Naive thymus-derived CD8-positive, alpha-beta T cell (primary cell): Measurements from ENCODE around the gene DENND2C. TPM values are rescaled to one million over a fixed set of nuclear protein-coding genes. Genes with fewer than 3 reads are reported as not detected.
A peak's percentile ranks its signal among the peaks of the same experiment; 100 is the strongest.

Source experiments
- ATAC-seq, 2 donors: fragments of 150-1000 bp; cut with Tn5 transposase in 1 of 2; sonication (Bioruptor Pico), chemical (Tn5 transposase) in 1 of 2; 1 replicate in 1 of 2; 2 replicates in 1 of 2; pipeline ENCODE4 v1.10.0; 2021; ENCODE audit warnings: mild to moderate bottlenecking in 2 of 2, moderate library complexity in 2 of 2
- POLR2A ChIA-PET: fragments of 350-600 bp; sonication (Branson Sonifier 250); formaldehyde crosslinking; loops from one replicate; lab custom pipeline; 2021; ENCODE audit warnings: antibody characterized with exemption; lab: Charles Lee
- DNase-seq, 10 donors: peaks; one replicate each; pipeline versions ENCODE4 v3.0.0 to v3.0.0-alpha.2; 2020 to 2022
- H3K27ac Mint-ChIP-seq, 10 donors: one replicate each; pipeline ENCODE4 v1.8.0; 2020 to 2022; ENCODE audit warnings: mild to moderate bottlenecking in 10 of 10, mixed read lengths in 10 of 10, moderate library complexity in 4 of 10, inconsistent platforms in 1 of 10
- H3K27me3 Mint-ChIP-seq, 5 donors: one replicate each; pipeline ENCODE4 v1.8.0; 2021 to 2022; ENCODE audit warnings: mixed read lengths in 5 of 5
- H3K36me3 Mint-ChIP-seq, 3 donors: one replicate each; pipeline ENCODE4 v1.8.0; 2020 to 2022; ENCODE audit warnings: mixed read lengths in 3 of 3, mild to moderate bottlenecking in 2 of 3, inconsistent platforms in 1 of 3
- H3K4me1 Mint-ChIP-seq, 4 donors: one replicate each; pipeline ENCODE4 v1.8.0; 2021 to 2022; ENCODE audit warnings: mixed read lengths in 4 of 4
- H3K4me3 Mint-ChIP-seq, 10 donors: one replicate each; pipeline ENCODE4 v1.8.0; 2020 to 2022; ENCODE audit warnings: mild to moderate bottlenecking in 10 of 10, mixed read lengths in 10 of 10, moderate library complexity in 6 of 10, inconsistent platforms in 1 of 10
- H3K9me3 Mint-ChIP-seq, 9 donors: one replicate each; pipeline ENCODE4 v1.8.0; 2020 to 2022; ENCODE audit warnings: mixed read lengths in 9 of 9, mild to moderate bottlenecking in 3 of 9, inconsistent platforms in 1 of 9, moderate library complexity in 1 of 9
- polyA plus RNA-seq, 3 donors: library from polyadenylated mRNA; unstranded; fragments of 300-500 nt; fragmentation: Illumina TruSeq; gene quantifications; one replicate each; pipeline ENCODE4 v1.2.3, GENCODE V29; 2021
- total RNA-seq, 8 experiments: library from RNA in 2 of 8; stranded (reverse) in 2 of 8; gene quantifications; one replicate each; pipeline ENCODE4 v1.2.3 and lab custom pipeline; 2021 to 2026

The DENND2C gene
- total and polyA plus RNA-seq, 5 experiments from 2014 or later: 0.44 to 2.3 (median 1.0) TPM

- Mint-ChIP-seq H3K4me3 (no peak overlapping the region), H3K4me1 (no peaks in the 10 kb centered on the region), H3K9me3 (no peaks in the 10 kb centered on the region), H3K27ac (peak overlapping the region in 1 of 10 donors; percentile 7), H3K27me3 (peaks cover 0 to 3% (median 1%) of the 10 kb centered on the region in 5 donors), H3K36me3 (peaks cover 0 to 18% (median 8%) of the 10 kb centered on the region in 3 donors)
- DNase-seq: no peak
- POLR2A ChIA-PET: no interaction called here
- no peak for ATAC-seq
Measured at GRCh38 chr1:114701931-114702330, 32.1 kb upstream of the DENND2C start.

- Mint-ChIP-seq H3K4me3 (no peak overlapping the region), H3K4me1 (no peaks in the 10 kb centered on the region), H3K27me3 (peaks cover 0 to 8% (median 4%) of the 10 kb centered on the region in 5 donors), H3K9me3 (no peaks in the 10 kb centered on the region), H3K27ac (no peak overlapping the region), H3K36me3 (peaks cover 0 to 3% (median 0%) of the 10 kb centered on the region in 3 donors)
- ATAC-seq (no peak), DNase-seq (no peak)
- POLR2A ChIA-PET: no interaction called here
Measured at GRCh38 chr1:114700036-114700600, 30.3 kb upstream of the DENND2C start.

DNA sequence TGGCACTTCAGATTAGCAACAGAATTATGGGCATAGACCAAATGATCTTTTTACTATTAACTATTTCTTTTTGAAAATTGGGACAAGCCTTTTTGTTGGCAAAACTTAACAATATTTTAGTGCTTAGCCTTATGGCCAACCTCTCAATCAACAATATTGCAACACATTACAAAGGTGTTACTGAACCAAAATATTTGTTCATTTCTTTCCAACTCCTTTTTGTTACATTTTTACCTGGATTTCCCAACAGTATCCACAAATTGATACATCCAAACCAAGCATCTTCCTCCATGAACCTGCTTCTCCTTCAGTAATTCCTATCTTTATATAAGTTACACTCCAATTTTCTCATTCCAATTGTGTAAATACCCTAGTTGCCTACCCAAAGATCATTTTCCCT lies 27.0 kb upstream of the DENND2C start:
- H3K27ac Mint-ChIP-seq: peak overlapping the region in 1 of 10 donors; percentile 8
- ATAC-seq (no peak), DNase-seq (no peak)
- H3K27me3 Mint-ChIP-seq: peaks cover 0 to 10% (median 4%) of the 10 kb centered on the region in 5 donors
- no peaks in the 10 kb centered on the region for H3K36me3 Mint-ChIP-seq
- no peak overlapping the region for H3K4me3 Mint-ChIP-seq
- H3K9me3 Mint-ChIP-seq: no peaks in the 10 kb centered on the region
- no peaks in the 10 kb centered on the region for H3K4me1 Mint-ChIP-seq
- POLR2A ChIA-PET: no interaction called here

DNA sequence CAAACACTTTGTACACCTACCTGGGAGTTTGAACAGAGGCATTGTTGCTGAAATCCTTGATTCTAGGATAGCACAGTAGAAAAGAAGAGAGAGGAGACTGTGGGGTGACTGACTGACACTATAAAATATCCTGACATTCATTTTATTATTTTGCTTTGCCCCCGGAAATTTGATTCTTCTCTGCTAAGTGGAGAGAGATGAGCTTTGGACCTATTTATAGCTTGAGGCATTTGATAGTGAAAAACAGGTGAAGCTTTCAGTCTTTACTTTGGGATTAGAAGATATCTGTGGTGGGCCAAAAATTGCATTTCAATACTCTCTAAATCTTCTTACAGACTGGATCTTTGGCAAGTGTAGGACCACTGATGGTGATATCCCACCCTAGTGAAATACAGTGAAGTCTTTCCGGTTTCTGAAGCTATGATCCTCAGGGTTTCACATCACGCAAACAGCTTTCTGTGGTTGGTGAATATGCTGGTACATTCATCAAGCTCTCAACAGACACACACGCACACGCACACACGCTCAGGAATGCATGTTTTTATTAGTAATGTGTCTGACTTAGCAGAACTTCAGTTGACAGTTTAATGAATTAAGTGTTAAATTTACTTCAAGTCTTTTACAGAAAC lies 25.7 kb upstream of the DENND2C start, which contains the start of gene AMPD1:
TSS of gene AMPD1 (minus strand) at position 117 of the 629 bp plus-strand sequence. CDS start at position 42, 75 bp downstream.
- no peaks in the 10 kb centered on the region for H3K9me3 Mint-ChIP-seq
- H3K27ac Mint-ChIP-seq: no peak within 1 kb of the TSS
- peaks cover 0 to 2% (median 0%) of the 10 kb centered on the region in 3 donors for H3K36me3 Mint-ChIP-seq
- no peaks in the 10 kb centered on the region for H3K4me1 Mint-ChIP-seq
- ATAC-seq (no peak), DNase-seq (no peak)
- H3K27me3 Mint-ChIP-seq: peaks cover 0 to 12% (median 5%) of the 10 kb centered on the region in 5 donors
- POLR2A ChIA-PET: no interaction called here
- no peak within 1 kb of the TSS for H3K4me3 Mint-ChIP-seq

- no peaks in the 10 kb centered on the region for H3K9me3 Mint-ChIP-seq
- no peak for DNase-seq
- no peak overlapping the region for H3K27ac Mint-ChIP-seq
- no peaks in the 10 kb centered on the region for H3K4me1 Mint-ChIP-seq
- H3K27me3 Mint-ChIP-seq: peaks cover 0 to 16% (median 7%) of the 10 kb centered on the region in 5 donors
- POLR2A ChIA-PET: no interaction called here
- no peak for ATAC-seq
- no peak overlapping the region for H3K4me3 Mint-ChIP-seq
- peaks cover 0 to 2% (median 0%) of the 10 kb centered on the region in 3 donors for H3K36me3 Mint-ChIP-seq
Measured at GRCh38 chr1:114694540-114695310, 24.9 kb upstream of the DENND2C start.

DNA sequence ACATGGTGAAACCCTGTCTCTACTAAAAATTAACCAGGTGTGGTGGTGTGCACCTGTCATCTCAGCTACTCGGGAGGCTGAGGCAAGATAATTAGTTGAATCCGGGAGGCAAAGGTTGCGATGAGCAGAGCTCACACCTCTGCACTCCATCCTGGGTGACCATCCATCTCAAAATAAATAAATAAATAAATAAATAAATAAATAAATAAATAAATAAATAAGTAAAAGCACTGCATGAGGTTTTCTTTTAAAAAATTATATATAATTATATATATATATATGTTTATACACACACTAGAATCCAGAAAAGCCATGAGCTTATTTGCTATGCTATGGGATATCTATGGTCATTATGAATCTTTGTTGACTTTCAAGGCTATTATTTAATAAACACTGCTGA lies 23.1 kb upstream of the DENND2C start:
- H3K36me3 Mint-ChIP-seq: peaks cover 0 to 2% (median 0%) of the 10 kb centered on the region in 3 donors
- ATAC-seq (no peak), DNase-seq (no peak)
- H3K9me3 Mint-ChIP-seq: no peaks in the 10 kb centered on the region
- no peak overlapping the region for H3K4me3 Mint-ChIP-seq
- H3K4me1 Mint-ChIP-seq: no peaks in the 10 kb centered on the region
- no peak overlapping the region for H3K27ac Mint-ChIP-seq
- POLR2A ChIA-PET: no interaction called here
- H3K27me3 Mint-ChIP-seq: peaks cover 6 to 25% (median 15%) of the 10 kb centered on the region in 5 donors

- Mint-ChIP-seq H3K9me3 (no peaks in the 10 kb centered on the region), H3K4me1 (no peaks in the 10 kb centered on the region), H3K4me3 (no peak overlapping the region), H3K27ac (no peak overlapping the region), H3K27me3 (peaks cover 16 to 35% (median 28%) of the 10 kb centered on the region in 5 donors), H3K36me3 (peaks cover 0 to 2% (median 0%) of the 10 kb centered on the region in 3 donors)
- POLR2A ChIA-PET: no interaction called here
- no peak for DNase-seq
- ATAC-seq: no peak
Measured at GRCh38 chr1:114691061-114691460, 21.2 kb upstream of the DENND2C start.

DNA sequence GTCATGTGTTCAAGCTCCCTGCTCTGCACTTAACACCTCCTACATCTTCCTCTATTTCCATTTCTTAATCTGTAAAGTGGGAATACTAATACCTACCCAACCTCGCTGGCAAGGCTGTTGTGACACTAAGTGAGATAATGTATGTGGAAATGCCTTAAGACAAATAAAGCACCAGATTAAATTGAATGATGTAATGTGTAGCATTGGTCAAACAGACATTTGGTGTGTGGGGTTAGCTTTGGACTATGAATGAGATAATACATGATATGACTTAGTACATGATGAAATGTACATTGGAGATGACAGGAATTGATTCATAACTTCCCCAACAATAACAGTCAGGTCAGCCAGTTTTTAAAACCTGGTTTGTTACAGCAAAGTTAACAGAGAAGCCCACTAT lies 20.3 kb upstream of the DENND2C start:
- H3K4me3 Mint-ChIP-seq: no peak overlapping the region
- peaks cover 0 to 2% (median 0%) of the 10 kb centered on the region in 3 donors for H3K36me3 Mint-ChIP-seq
- no peak for ATAC-seq
- DNase-seq: no peak
- POLR2A ChIA-PET: no interaction called here
- no peaks in the 10 kb centered on the region for H3K9me3 Mint-ChIP-seq
- peaks cover 18 to 39% (median 29%) of the 10 kb centered on the region in 5 donors for H3K27me3 Mint-ChIP-seq
- no peak overlapping the region for H3K27ac Mint-ChIP-seq
- H3K4me1 Mint-ChIP-seq: no peaks in the 10 kb centered on the region

DNA sequence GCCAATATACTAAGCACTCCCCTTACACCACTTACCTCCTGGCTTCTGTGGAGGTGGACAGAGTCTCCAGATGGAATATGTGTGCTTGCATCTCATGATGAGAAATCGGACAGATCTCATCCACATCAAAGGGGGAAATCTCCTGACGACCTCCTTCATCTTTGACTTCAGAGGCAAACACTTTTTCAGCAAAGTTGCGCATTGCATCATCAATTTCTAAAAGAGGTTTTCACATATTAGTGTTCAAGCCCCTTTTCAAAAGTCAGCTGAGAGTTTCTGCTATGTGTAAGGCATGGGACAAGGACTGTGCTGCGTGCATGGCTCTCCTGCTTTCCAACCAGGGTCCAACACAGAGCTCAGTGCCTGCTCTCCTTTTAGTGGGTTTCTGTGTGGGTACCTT lies 18.7 kb upstream of the DENND2C start:
- H3K27me3 Mint-ChIP-seq: peaks cover 18 to 51% (median 33%) of the 10 kb centered on the region in 5 donors
- POLR2A ChIA-PET: no interaction called here

GRCh38 chr1:114685851-114686250 lies 16.0 kb upstream of the DENND2C start:
- Mint-ChIP-seq H3K27me3 (peaks cover 18 to 69% (median 38%) of the 10 kb centered on the region in 5 donors), H3K4me3 (no peak overlapping the region), H3K36me3 (no peaks in the 10 kb centered on the region), H3K9me3 (no peaks in the 10 kb centered on the region), H3K4me1 (no peaks in the 10 kb centered on the region), H3K27ac (no peak overlapping the region)
- POLR2A ChIA-PET: no interaction called here
- ATAC-seq (no peak), DNase-seq (no peak)

More for the DNA sequence above, 18.7 kb upstream of the DENND2C start:
- Mint-ChIP-seq H3K4me1 (no peaks in the 10 kb centered on the region), H3K36me3 (peaks cover 0 to 2% (median 0%) of the 10 kb centered on the region in 3 donors), H3K4me3 (no peak overlapping the region), H3K9me3 (no peaks in the 10 kb centered on the region), H3K27ac (no peak overlapping the region)
- no peak for ATAC-seq
- DNase-seq: no peak

DNA sequence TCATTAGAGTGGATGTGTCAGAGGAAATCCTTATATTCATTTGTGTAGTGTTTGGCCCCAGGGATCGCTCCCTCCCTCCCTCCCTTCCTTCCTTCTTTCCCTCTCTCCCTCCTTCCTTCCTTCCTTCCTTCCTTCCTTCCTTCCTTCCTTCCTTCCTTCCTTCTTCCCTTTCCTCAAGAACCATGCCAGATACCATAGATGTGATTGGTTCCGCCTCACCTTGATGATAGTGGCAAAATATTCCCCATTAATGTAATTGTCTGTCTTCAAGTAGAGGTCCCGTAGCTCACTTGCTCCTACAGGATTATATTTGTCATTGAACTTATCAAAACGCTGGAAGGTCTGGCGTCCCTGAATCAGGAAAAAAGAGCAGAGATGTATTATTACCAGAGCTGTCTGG lies 7.8 kb upstream of the DENND2C start:
- peaks cover 7 to 65% (median 23%) of the 10 kb centered on the region in 5 donors for H3K27me3 Mint-ChIP-seq
- no peaks in the 10 kb centered on the region for H3K4me1 Mint-ChIP-seq
- ATAC-seq (no peak), DNase-seq (no peak)
- POLR2A ChIA-PET: no interaction called here
- no peak overlapping the region for H3K4me3 Mint-ChIP-seq
- no peaks in the 10 kb centered on the region for H3K9me3 Mint-ChIP-seq
- no peaks in the 10 kb centered on the region for H3K36me3 Mint-ChIP-seq
- no peak overlapping the region for H3K27ac Mint-ChIP-seq

GRCh38 chr1:114676115-114676514 lies 6.3 kb upstream of the DENND2C start:
- H3K36me3 Mint-ChIP-seq: no peaks in the 10 kb centered on the region
- no peak for DNase-seq
- no peaks in the 10 kb centered on the region for H3K4me1 Mint-ChIP-seq
- POLR2A ChIA-PET: no interaction called here
- no peak overlapping the region for H3K27ac Mint-ChIP-seq
- peaks cover 9 to 55% (median 21%) of the 10 kb centered on the region in 5 donors for H3K27me3 Mint-ChIP-seq
- no peaks in the 10 kb centered on the region for H3K9me3 Mint-ChIP-seq
- ATAC-seq: no peak
- H3K4me3 Mint-ChIP-seq: no peak overlapping the region

DNA sequence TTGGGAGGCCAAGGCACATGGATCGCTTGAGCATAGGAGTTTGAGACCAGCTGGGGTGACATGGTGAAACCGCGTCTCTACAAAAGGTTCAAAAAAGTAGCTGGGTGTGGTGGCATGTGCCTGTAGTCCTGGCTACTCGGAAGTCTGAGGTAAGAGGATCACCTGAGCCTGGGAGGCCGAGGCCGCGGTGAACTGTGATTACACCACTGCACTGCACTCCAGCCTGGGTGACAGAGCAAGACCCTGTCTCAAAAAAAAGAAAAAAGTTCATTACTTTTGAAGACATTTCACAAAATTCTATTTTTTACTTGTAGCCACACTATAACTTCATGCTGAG lies 2.1 kb upstream of the DENND2C start:
- POLR2A ChIA-PET: interaction anchor here (1.0 kb wide), 1 partner anchor 162 kb away, joined by 3 read pairs; no protein-coding TSS in a partner anchor
- Mint-ChIP-seq H3K9me3 (no peaks in the 10 kb centered on the region), H3K4me3 (no peak overlapping the region), H3K4me1 (peaks cover 2 to 15% (median 10%) of the 10 kb centered on the region in 4 donors), H3K27ac (no peak overlapping the region), H3K36me3 (no peaks in the 10 kb centered on the region), H3K27me3 (peaks cover 4 to 35% (median 11%) of the 10 kb centered on the region in 5 donors)
- ATAC-seq (no peak), DNase-seq (no peak)
